ENCODE results near the gene STON2.
"Not testable (repeated sequence)": the region's sequence is repeated elsewhere in the genome, so short reads cannot be mapped to it uniquely, and the experiment has no call there.

The STON2 gene

DNA sequence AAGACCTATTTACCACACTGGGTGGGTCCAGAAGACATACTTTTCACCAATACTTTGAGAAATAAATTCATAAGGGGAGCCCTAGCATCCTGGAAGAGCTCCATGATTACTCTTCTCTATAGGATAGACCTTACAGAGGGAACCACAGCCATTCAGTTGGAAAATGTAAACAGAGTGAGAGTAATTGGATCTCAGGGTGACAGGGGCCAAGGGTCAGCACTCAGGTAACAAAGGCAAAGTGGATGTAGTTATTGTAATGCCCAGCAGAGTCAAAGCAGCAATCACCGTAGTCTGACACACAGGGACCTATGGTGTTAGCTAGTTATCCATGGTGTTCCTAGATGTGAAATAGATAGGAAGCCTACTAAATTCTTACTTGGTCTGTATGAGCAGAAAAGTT is 168.6 kb downstream of the STON2 start:
- H3K36me3 ChIP-seq (replicated peaks), result no peaks in the 10 kb centered on the region
- no peak overlapping the region for H3K4me3 ChIP-seq (ENCODE audit: low read depth, low read length)
- no peak for DNase-seq
- no peaks in the 10 kb centered on the region for H3K27me3 ChIP-seq (replicated peaks)
- H3K27ac ChIP-seq, result no peak overlapping the region
- TF ChIP-seq, protein P1, sequence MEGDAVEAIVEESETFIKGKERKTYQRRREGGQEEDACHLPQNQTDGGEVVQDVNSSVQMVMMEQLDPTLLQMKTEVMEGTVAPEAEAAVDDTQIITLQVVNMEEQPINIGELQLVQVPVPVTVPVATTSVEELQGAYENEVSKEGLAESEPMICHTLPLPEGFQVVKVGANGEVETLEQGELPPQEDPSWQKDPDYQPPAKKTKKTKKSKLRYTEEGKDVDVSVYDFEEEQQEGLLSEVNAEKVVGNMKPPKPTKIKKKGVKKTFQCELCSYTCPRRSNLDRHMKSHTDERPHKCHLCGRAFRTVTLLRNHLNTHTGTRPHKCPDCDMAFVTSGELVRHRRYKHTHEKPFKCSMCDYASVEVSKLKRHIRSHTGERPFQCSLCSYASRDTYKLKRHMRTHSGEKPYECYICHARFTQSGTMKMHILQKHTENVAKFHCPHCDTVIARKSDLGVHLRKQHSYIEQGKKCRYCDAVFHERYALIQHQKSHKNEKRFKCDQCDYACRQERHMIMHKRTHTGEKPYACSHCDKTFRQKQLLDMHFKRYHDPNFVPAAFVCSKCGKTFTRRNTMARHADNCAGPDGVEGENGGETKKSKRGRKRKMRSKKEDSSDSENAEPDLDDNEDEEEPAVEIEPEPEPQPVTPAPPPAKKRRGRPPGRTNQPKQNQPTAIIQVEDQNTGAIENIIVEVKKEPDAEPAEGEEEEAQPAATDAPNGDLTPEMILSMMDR (IDR thresholded peaks at IDR 0.05; ENCODE audit: low read depth, low read length, missing control alignments), result no peak
- in situ Hi-C loops (cut with HindIII; ENCODE audit: low pct_ligation_motif_present, low sequenced_read_pairs), result no loop called here

- Histone ChIP-seq H3K4me3 (ENCODE audit: low read depth, low read length) (no peak overlapping the region), H3K27me3 (replicated peaks) (no peaks in the 10 kb centered on the region), H3K27ac (no peak overlapping the region), H3K36me3 (replicated peaks) (no peaks in the 10 kb centered on the region)
- DNase-seq, result no peak
- in situ Hi-C loops (cut with HindIII; ENCODE audit: low pct_ligation_motif_present, low sequenced_read_pairs), result no loop called here
- TF ChIP-seq, protein P1 (IDR thresholded peaks at IDR 0.05; ENCODE audit: low read depth, low read length, missing control alignments), result no peak
Measured at GRCh38 chr14:81224222-81224621, 175.9 kb downstream of the STON2 start.

- H3K27me3 ChIP-seq (replicated peaks); H3K4me3 ChIP-seq (ENCODE audit: low read depth, low read length); DNase-seq; in situ Hi-C loops (cut with HindIII; ENCODE audit: low pct_ligation_motif_present, low sequenced_read_pairs); H3K27ac ChIP-seq; H3K36me3 ChIP-seq (replicated peaks): not testable (repeated sequence)
Measured at GRCh38 chr14:81223788-81224187, 176.3 kb downstream of the STON2 start.

DNA sequence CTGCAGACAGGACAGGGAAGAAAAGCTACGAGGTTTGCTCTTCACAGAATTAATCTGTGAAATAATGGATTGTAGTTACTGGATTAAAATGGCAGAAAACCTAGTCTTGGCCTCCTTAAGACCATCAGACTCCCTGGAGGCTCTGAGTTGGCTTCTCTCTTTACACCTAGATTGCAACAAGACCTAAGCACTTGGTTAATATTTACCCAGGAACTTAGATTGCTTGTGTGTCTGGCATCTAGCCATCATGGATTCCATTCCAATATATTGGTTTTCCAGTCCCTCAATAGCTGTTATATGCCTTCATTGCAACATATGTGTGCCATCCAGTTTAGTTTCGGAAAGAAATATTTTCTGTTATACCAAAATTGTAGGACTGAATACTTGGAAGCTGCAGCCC is 177.4 kb downstream of the STON2 start:
- Histone ChIP-seq H3K4me3 (ENCODE audit: low read depth, low read length) (no peak overlapping the region), H3K27ac (no peak overlapping the region), H3K27me3 (replicated peaks) (no peaks in the 10 kb centered on the region), H3K36me3 (replicated peaks) (no peaks in the 10 kb centered on the region)
- TF ChIP-seq, protein P1 (IDR thresholded peaks at IDR 0.05; ENCODE audit: low read depth, low read length, missing control alignments), result no peak
- in situ Hi-C loops (cut with HindIII; ENCODE audit: low pct_ligation_motif_present, low sequenced_read_pairs), result no loop called here
- DNase-seq, result no peak

DNA sequence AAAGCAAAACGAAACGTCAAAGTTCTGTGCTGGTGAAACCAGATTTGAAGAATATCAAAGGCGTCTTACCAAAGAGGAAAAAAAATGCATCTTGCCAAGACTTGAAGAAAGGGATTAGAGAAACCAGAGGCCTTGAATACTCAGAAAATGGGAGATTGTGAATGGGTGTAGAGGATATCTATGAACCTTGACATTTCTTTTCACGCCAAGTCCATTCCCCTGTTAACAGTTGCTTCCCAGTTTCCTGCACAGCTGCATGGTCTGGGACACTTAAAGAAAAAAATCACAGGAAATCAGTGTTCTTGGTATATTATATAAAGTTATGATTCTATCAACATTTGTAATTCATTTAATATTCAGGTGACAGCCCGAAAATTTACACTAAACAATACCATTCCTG is 178.0 kb downstream of the STON2 start:
- TF ChIP-seq, protein P1 (IDR thresholded peaks at IDR 0.05; ENCODE audit: low read depth, low read length, missing control alignments), result no peak
- DNase-seq, result no peak
- no peaks in the 10 kb centered on the region for H3K36me3 ChIP-seq (replicated peaks)
- H3K4me3 ChIP-seq (ENCODE audit: low read depth, low read length), result no peak overlapping the region
- no peak overlapping the region for H3K27ac ChIP-seq
- in situ Hi-C loops (cut with HindIII; ENCODE audit: low pct_ligation_motif_present, low sequenced_read_pairs), result no loop called here
- H3K27me3 ChIP-seq (replicated peaks), result no peaks in the 10 kb centered on the region

GRCh38 chr14:81221579-81222102 is 178.5 kb downstream of the STON2 start:
- H3K27ac ChIP-seq, result peak overlapping the region; percentile 98
- DNase-seq, result no peak
- H3K36me3 ChIP-seq (replicated peaks), result no peaks in the 10 kb centered on the region
- peak overlapping the region; percentile 70 for H3K4me3 ChIP-seq (ENCODE audit: low read depth, low read length)
- TF ChIP-seq, protein P1 (IDR thresholded peaks at IDR 0.05; ENCODE audit: low read depth, low read length, missing control alignments), result no peak
- in situ Hi-C loops (cut with HindIII; ENCODE audit: low pct_ligation_motif_present, low sequenced_read_pairs), result no loop called here
- H3K27me3 ChIP-seq (replicated peaks), result no peaks in the 10 kb centered on the region
